ENCODE data around the gene NT5DC4. TPM values are rescaled to one million over a fixed set of nuclear protein-coding genes. Genes with fewer than 3 reads are reported as not detected.

NT5DC4 gene
- polyA plus RNA-seq, 2 of the 4 experiments (the other 2 are of a cell fraction), result not detected

GRCh38 chr2:112713585-112713925 is 7.3 kb upstream of the NT5DC4 start:
- no peak overlapping the region for H3K4me3 ChIP-seq
- ATAC-seq, result no peak
- H3K4me1 ChIP-seq, result peaks cover 17% of the 10 kb centered on the region
- no peak for DNase-seq (ENCODE audit: low read depth in 1 of 2, low spot score in 1 of 2)
- ChIA-PET POLR2A (no interaction called here), CTCF (interaction anchor here (0.6 to 2.9 kb wide), 4 partner anchors 13 to 147 kb away, joined by 3 to 31 read pairs (median 5); no protein-coding TSS in a partner anchor)
- TF ChIP-seq CBX8 (IDR thresholded peaks at IDR 0.05) (no peak), HOXB5 (CRISPR knock-in tag; IDR thresholded peaks at IDR 0.05) (no peak)
- no peak for FAIRE-seq
- H3K27ac ChIP-seq, result 0 out of 6 replicates have a peak overlapping the region, but pooled peaks of 1 of the 2 experiments have one; percentile 47
- H3K4me2 ChIP-seq, result no peak overlapping the region
- no peaks in the 10 kb centered on the region for H3K9me3 ChIP-seq
- WGBS (ENCODE audit: missing lambda C conversion rate), result 80% methylated on average over 7 of the region's 7 CpGs

GRCh38 chr2:112713926-112714325 is 6.9 kb upstream of the NT5DC4 start:
- 93% methylated on average over 3 of the region's 7 CpGs for WGBS (ENCODE audit: missing lambda C conversion rate)
- peaks cover 17% of the 10 kb centered on the region for H3K4me1 ChIP-seq
- no peak overlapping the region for H3K4me2 ChIP-seq
- CTCF ChIA-PET, result interaction anchor here (0.6 to 2.9 kb wide), 4 partner anchors 13 to 147 kb away, joined by 3 to 31 read pairs (median 6); no protein-coding TSS in a partner anchor
- no peaks in the 10 kb centered on the region for H3K9me3 ChIP-seq
- H3K27ac ChIP-seq, result no peak overlapping the region
- H3K4me3 ChIP-seq, result no peak overlapping the region
- TF ChIP-seq RFX5 (IDR thresholded peaks at IDR 0.05) (no peak), TP53 (CRISPR knock-in tag; IDR thresholded peaks at IDR 0.05) (no peak), RARB (CRISPR knock-in tag; IDR thresholded peaks at IDR 0.05) (no peak), BHLHE40 (IDR thresholded peaks at IDR 0.05; ENCODE audit: low read depth, low read length) (no peak), SMC3 (IDR thresholded peaks at IDR 0.05) (no peak), FOSB (CRISPR knock-in tag; IDR thresholded peaks at IDR 0.05) (no peak), CBX8 (IDR thresholded peaks at IDR 0.05) (no peak), ZNF302 (CRISPR knock-in tag; IDR thresholded peaks at IDR 0.05) (no peak), PBX3 (IDR thresholded peaks at IDR 0.05) (no peak)
- ATAC-seq, result no peak
- POLR2A ChIA-PET, result no interaction called here
- no peak for FAIRE-seq
- DNase-seq (ENCODE audit: low read depth in 1 of 2, low spot score in 1 of 2), result no peak

GRCh38 chr2:112714331-112714730 is 6.5 kb upstream of the NT5DC4 start:
- CTCF ChIA-PET, result interaction anchor here (0.5 to 2.1 kb wide), 4 partner anchors 8 to 29 kb away, joined by 3 to 5 read pairs (median 4); no protein-coding TSS in a partner anchor
- Histone ChIP-seq H3K9me3 (no peaks in the 10 kb centered on the region), H3K4me1 (peaks cover 17% of the 10 kb centered on the region), H3K27ac (peak overlapping the region in 1 of 2 experiments; percentile 76; a peak in 4 of 6 replicates), H3K4me2 (no peak overlapping the region), H3K4me3 (no peak overlapping the region)
- WGBS (ENCODE audit: missing lambda C conversion rate), result 97% methylated on average over 4 of the region's 4 CpGs
- ATAC-seq (no peak), DNase-seq (ENCODE audit: low read depth in 1 of 2, low spot score in 1 of 2) (no peak), FAIRE-seq (no peak)
- TF ChIP-seq HEYL (CRISPR knock-in tag; IDR thresholded peaks at IDR 0.05) (no peak), MAFK (IDR thresholded peaks at IDR 0.05; ENCODE audit: partially characterized antibody) (no peak), CHD4 (IDR thresholded peaks at IDR 0.05; ENCODE audit: borderline replicate concordance) (no peak), MYC (IDR thresholded peaks at IDR 0.05; ENCODE audit: borderline replicate concordance, low read length) (no peak), PBX3 (IDR thresholded peaks at IDR 0.05) (no peak), TP53 (CRISPR knock-in tag; IDR thresholded peaks at IDR 0.05) (no peak), E2F6 (IDR thresholded peaks at IDR 0.05; ENCODE audit: borderline replicate concordance, low read depth) (no peak), NPAS2 (CRISPR knock-in tag; IDR thresholded peaks at IDR 0.05; ENCODE audit: borderline replicate concordance) (no peak)
- POLR2A ChIA-PET, result no interaction called here
